ENCODE data around the gene ARHGEF28. TPM values are rescaled to one million over a fixed set of nuclear protein-coding genes. Genes with fewer than 3 reads are reported as not detected.

The ARHGEF28 gene
- total RNA-seq, 2 experiments from 2014 or later: not detected

GRCh38 chr5:73726071-73726470 is 100.1 kb downstream of the ARHGEF28 start:
- Histone ChIP-seq H2AFZ (ENCODE audit: low read length) (no peak overlapping the region), H3K79me2 (ENCODE audit: insufficient read depth, low read depth, low read length) (no peaks in the 10 kb centered on the region), H3K4me2 (ENCODE audit: low read length) (no peak overlapping the region), H3K9me3 (ENCODE audit: low read length) (no peaks in the 10 kb centered on the region), H3K9me2 (ENCODE audit: insufficient read depth, low read length) (no peaks in the 10 kb centered on the region), H4K20me1 (ENCODE audit: insufficient read depth, low read length) (no peaks in the 10 kb centered on the region), H3K4me3 (ENCODE audit: low read depth, low read length, poor library complexity, severe bottlenecking) (no peak overlapping the region), H3K36me3 (ENCODE audit: insufficient read depth, low read length) (no peaks in the 10 kb centered on the region), H3K27ac (ENCODE audit: low read depth, low read length, poor library complexity, severe bottlenecking) (no peak overlapping the region), H3K4me1 (ENCODE audit: insufficient read depth, low read length, poor library complexity, severe bottlenecking) (no peaks in the 10 kb centered on the region)
- BruUV-seq (replicated peaks): no TSS peak
- intact Hi-C loops (cut with micrococcal nuclease; ENCODE audit: unreplicated experiment): no loop called here
- no peak for DNase-seq (ENCODE audit: low spot score)
- CTCF ChIA-PET (ENCODE audit: unreplicated experiment): no interaction called here
- TF ChIP-seq CTCF (conservative IDR thresholded peaks at IDR 0.05; ENCODE audit: low read length) (no peak), EZH2phosphoT487 (IDR thresholded peaks at IDR 0.05; ENCODE audit: borderline replicate concordance, low read depth, low read length) (no peak)
- POLR2A ChIA-PET: no interaction called here

- Histone ChIP-seq H3K27ac (ENCODE audit: low read depth, low read length, poor library complexity, severe bottlenecking) (no peak overlapping the region), H3K4me2 (ENCODE audit: low read length) (no peak overlapping the region), H3K36me3 (ENCODE audit: insufficient read depth, low read length) (no peaks in the 10 kb centered on the region), H2AFZ (ENCODE audit: low read length) (no peak overlapping the region), H3K79me2 (ENCODE audit: insufficient read depth, low read depth, low read length) (no peaks in the 10 kb centered on the region), H3K9me3 (ENCODE audit: low read length) (no peaks in the 10 kb centered on the region), H3K4me3 (ENCODE audit: low read depth, low read length, poor library complexity, severe bottlenecking) (no peak overlapping the region), H4K20me1 (ENCODE audit: insufficient read depth, low read length) (no peaks in the 10 kb centered on the region), H3K9me2 (ENCODE audit: insufficient read depth, low read length) (no peaks in the 10 kb centered on the region), H3K4me1 (ENCODE audit: insufficient read depth, low read length, poor library complexity, severe bottlenecking) (no peaks in the 10 kb centered on the region)
- no peak for DNase-seq (ENCODE audit: low spot score)
- TF ChIP-seq CTCF (conservative IDR thresholded peaks at IDR 0.05; ENCODE audit: low read length) (no peak), EZH2phosphoT487 (IDR thresholded peaks at IDR 0.05; ENCODE audit: borderline replicate concordance, low read depth, low read length) (no peak)
- intact Hi-C loops (cut with micrococcal nuclease; ENCODE audit: unreplicated experiment): no loop called here
- CTCF ChIA-PET (ENCODE audit: unreplicated experiment): no interaction called here
- no TSS peak for BruUV-seq (replicated peaks)
- POLR2A ChIA-PET: no interaction called here
These were observed 100.7 kb downstream of the ARHGEF28 start for GRCh38 chr5:73726606-73727231.

GRCh38 chr5:73727470-73727869 is 101.5 kb downstream of the ARHGEF28 start:
- ChIA-PET CTCF (ENCODE audit: unreplicated experiment) (no interaction called here), POLR2A (interaction anchor here (0.7 kb wide), 1 partner anchor 1473 kb away, joined by 3 read pairs; no protein-coding TSS in a partner anchor)
- no peaks in the 10 kb centered on the region for H3K36me3 ChIP-seq (ENCODE audit: insufficient read depth, low read length)
- no peaks in the 10 kb centered on the region for H3K9me3 ChIP-seq (ENCODE audit: low read length)
- H3K4me3 ChIP-seq (ENCODE audit: low read depth, low read length, poor library complexity, severe bottlenecking): no peak overlapping the region
- no peaks in the 10 kb centered on the region for H3K9me2 ChIP-seq (ENCODE audit: insufficient read depth, low read length)
- no peaks in the 10 kb centered on the region for H4K20me1 ChIP-seq (ENCODE audit: insufficient read depth, low read length)
- no peaks in the 10 kb centered on the region for H3K4me1 ChIP-seq (ENCODE audit: insufficient read depth, low read length, poor library complexity, severe bottlenecking)
- H3K27ac ChIP-seq (ENCODE audit: low read depth, low read length, poor library complexity, severe bottlenecking): no peak overlapping the region
- no peak overlapping the region for H3K4me2 ChIP-seq (ENCODE audit: low read length)
- no TSS peak for BruUV-seq (replicated peaks)
- intact Hi-C loops (cut with micrococcal nuclease; ENCODE audit: unreplicated experiment): no loop called here
- DNase-seq (ENCODE audit: low spot score): no peak
- no peak overlapping the region for H2AFZ ChIP-seq (ENCODE audit: low read length)
- TF ChIP-seq CTCF (conservative IDR thresholded peaks at IDR 0.05; ENCODE audit: low read length): no peak
- no peak for TF ChIP-seq EZH2phosphoT487 (IDR thresholded peaks at IDR 0.05; ENCODE audit: borderline replicate concordance, low read depth, low read length)
- H3K79me2 ChIP-seq (ENCODE audit: insufficient read depth, low read depth, low read length): no peaks in the 10 kb centered on the region

All from OCI-LY7 (cell line).